Pulmonary artery endothelial cell (primary cell): Measurements from ENCODE around the gene DPP6. TPM values are rescaled to one million over a fixed set of nuclear protein-coding genes. Genes with fewer than 3 reads are reported as not detected.
"Not testable (repeated sequence)": the region's sequence is repeated elsewhere in the genome, so short reads cannot be mapped to it uniquely, and the experiment has no call there.

Experiments used
- DNase-seq: peaks from one replicate; pipeline ENCODE4 v3.0.0-alpha.2; 2011; ENCODE audit warnings: low read depth, low spot score
- total RNA-seq: library from RNA; depleted of rRNA; stranded (reverse); fragments of >200 nt; gene quantifications from 2 replicates; pipeline ENCODE4 v1.2.3, GENCODE V29; 2014

The DPP6 gene
- total RNA-seq, 1 donor from 2014 or later, result not detected

DNA sequence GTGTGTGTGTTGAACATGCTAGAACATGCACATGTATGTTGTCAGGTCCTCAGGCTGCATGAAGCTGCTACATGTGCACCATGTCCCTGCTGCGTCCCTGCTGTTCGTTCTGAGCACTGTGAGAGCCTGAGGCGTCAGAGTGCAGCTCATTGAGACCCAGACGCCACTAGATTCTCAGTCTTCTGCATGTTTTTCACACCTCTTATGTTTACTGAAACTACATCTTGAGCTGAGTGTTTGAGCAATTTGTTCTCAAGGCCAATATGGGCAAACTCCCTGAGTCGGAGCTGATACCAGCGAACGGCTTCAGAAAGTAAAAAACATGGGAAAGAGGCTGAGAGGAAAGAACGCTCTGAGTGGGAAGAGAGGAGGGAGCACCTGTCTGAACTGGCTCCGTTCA, 600.4 kb downstream of the DPP6 start:
- no peak for DNase-seq

- no peak for DNase-seq
Observed at GRCh38 chr7:154653281-154653680, 601.1 kb downstream of the DPP6 start.

- DNase-seq, result no peak
Observed at GRCh38 chr7:154656618-154657017, 604.4 kb downstream of the DPP6 start.

- no peak for DNase-seq
Observed at GRCh38 chr7:154666768-154667167, 614.6 kb downstream of the DPP6 start.

GRCh38 chr7:154672659-154673415, 620.6 kb downstream of the DPP6 start:
- no peak for DNase-seq

DNA sequence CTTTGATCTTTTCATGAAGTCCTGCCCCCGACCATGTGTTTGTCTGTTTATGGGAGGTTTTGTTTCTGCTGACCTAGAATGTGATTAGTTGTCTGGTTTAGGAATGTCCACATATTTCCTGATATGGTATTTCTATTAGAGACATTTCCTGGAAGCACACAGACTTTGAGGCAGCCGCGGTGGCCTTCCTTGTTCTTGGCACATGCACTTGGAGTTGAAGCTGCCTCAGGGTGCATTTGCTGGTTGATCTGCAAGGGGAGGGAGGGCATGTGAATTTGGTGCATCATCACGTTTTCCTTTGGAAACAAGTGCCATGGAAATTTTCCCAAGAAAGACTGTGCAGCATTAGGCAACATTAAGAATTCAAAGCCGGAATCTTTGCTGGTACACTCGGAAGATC, 622.0 kb downstream of the DPP6 start:
- no peak for DNase-seq

DNA sequence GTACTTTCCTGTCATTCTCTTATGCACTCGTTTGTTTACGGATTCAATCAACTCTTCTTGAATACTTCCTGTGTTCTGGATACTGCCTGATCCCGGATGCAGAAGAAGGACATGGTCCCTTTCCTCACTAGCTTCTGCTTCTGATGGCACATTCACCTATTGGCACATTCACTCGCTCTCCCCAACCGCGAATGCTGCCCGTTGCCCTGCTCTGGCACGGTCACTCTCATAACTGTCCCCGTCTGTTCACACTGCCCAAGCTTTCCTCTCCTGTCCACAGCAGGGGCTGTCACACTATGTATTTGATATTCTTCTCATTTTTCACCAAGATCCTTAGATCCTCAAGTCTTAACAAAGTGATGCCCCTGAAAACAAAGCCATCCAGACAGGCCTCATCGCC, 623.4 kb downstream of the DPP6 start:
- no peak for DNase-seq

DNA sequence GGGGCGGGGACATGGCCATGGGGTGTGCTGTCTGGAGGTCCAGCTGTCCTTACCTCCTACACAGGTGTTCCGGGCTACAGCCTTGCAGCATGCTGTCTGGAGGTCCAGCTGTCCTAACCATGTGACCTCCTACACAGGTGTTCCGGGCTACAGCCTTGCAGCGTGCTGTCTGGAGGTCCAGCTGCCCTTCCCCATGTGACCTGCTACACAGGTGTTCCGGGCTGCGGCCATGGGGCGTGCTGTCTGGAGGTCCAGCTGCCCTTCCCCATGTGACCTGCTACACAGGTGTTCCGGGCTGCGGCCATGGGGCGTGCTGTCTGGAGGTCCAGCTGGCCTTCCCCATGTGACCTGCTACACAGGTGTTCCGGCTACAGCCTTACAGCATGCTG, 623.8 kb downstream of the DPP6 start:
- not testable (repeated sequence) for DNase-seq

DNA sequence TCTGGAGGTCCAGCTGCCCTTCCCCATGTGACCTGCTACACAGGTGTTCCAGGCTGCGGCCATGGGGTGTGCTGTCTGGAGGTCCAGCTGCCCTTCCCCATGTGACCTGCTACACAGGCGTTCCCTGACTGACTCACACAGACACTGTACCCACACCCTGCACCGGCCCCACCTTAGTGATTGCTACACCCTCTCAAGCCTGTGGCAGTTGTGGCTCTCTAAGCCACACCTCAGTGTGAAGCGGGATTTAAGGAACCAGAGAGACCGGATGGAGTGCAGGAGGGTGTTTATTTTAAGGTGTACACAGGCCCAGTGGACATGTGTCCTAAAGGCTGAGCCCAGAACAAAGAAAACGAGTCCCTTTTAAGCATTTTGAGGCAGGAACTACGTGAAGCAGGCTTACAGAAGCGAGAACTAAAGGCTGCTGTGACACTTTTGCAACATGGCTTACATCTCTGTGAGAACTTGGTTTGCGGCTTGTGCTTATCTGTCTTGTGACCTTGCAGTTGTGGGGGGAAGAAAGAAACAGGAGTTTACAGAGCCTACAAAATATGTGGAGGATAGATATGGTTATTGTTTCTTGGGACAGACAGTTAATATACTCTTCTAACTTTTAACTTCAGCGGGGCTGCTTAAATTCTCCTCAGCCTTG, 624.4 kb downstream of the DPP6 start:
- no peak for DNase-seq

DNA sequence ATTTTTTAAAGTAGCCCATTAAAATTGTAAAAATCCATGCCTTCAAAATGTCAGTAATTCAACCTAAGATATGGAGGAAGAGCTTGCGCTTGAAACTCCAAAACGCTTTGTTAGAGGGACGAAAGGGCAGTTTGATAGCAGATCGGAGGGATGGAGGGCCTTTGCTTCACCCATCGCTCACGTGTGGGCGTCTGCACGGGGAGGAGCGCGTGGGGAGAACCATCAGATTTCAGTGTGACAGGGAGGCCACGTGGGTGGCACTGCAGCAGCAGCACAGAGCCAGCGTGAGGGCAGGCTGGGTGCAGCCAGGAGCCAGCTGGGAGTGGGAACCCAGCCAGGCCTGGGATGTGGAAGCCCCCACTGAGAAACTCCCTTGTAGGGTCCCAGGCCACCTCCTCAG, 625.3 kb downstream of the DPP6 start:
- DNase-seq, result no peak

- not testable (repeated sequence) for DNase-seq
Observed at GRCh38 chr7:154678001-154678550, 625.9 kb downstream of the DPP6 start.

GRCh38 chr7:154679379-154680053, 627.3 kb downstream of the DPP6 start:
- no peak for DNase-seq

DNA sequence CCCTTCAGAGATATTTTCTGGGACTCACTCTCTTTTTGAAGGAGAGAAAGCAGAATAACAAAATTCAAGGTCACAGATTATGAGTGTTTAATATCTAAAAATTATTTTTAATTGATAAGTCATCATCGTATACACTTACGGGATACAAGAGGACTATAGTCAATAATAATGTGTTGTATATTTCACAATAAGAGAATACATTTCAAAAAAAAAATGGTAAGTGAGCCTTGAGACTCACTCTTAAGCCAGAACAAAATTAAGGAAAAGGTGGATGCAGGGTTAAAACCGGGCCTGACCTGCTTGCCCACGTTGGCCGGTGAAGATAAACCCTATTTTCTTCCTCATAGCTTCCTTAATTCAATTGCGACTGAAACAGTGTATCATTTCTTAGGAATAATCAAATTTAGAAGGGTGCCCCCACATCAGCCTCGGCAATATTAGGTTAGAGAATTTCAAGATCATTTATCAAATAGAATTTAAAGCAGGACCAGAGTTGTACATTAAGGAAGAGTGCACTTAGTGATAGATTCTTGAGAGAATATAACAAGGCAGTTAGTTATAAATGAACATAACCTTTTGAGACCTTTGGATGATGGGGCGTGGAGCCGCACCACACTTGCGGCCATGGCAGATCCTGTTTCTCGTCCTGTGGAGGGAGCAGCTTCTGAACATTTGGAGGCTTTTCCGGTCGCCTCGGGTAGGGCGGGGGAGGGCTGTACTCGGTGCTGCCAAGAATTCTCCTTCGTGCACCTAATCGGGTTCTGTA, 628.9 kb downstream of the DPP6 start:
- DNase-seq, result no peak

- DNase-seq, result no peak
Observed at GRCh38 chr7:154682003-154682402, 629.8 kb downstream of the DPP6 start.

DNA sequence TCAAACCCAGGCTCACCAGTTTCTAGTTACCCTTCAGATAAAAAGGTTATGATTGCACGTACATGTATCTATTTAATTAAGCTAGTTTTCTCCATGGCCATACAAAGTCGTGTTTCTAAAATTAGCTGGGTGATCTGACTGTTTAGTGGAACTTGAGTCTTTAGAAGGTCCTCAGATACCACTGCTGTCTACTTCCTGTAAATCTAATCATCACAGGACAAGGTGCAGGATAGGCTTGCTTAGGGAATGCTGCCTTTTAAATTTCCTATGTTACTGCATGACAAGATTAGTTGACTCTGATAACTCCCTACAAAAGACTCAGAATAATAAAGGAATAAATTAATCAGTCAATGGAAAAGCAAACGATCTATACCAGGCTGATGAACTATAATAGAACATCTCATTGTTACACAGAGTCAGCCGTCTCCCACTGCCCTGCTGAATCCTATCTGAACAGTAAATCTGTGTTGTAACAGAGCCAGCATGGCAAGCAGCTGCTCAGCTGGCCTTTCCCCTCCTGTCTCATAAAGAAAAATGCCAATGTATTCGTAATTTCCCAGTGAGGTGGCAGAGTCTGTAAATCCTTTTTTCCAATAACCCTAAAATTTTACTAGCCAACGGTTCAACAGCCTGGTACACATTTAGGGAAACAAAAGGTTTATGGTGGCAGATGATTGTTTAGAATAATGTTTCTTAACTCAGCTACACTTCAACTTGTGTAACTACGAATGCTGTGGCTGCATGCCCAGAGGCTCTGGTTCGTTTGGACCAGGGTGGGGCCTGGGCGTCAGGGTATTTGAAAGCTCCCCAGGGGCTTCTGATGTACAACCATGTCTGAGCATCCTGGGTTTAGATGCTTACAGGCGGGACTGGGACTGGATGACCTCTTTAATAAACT, 632.7 kb downstream of the DPP6 start:
- DNase-seq, result no peak

GRCh38 chr7:154685564-154685901, 633.3 kb downstream of the DPP6 start:
- DNase-seq, result no peak

DNA sequence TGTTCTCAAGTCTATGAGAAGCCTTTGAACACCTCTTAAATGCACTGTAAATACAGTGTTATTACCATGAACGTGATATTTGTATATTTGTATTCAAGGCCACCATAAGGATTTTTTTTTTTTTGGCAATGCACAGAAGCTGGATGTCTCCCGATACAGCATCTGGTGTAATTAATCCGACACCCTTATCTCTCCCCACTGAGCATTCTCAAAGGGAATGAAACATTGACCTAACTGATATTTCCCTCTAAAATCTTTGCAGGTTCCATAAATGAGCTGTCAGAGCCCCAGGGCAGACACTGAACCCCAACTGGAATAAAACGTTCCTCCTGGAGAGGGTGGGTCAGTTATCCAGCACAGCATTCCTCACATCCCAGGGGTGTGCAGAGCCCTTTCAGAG, 634.1 kb downstream of the DPP6 start:
- no peak for DNase-seq

DNA sequence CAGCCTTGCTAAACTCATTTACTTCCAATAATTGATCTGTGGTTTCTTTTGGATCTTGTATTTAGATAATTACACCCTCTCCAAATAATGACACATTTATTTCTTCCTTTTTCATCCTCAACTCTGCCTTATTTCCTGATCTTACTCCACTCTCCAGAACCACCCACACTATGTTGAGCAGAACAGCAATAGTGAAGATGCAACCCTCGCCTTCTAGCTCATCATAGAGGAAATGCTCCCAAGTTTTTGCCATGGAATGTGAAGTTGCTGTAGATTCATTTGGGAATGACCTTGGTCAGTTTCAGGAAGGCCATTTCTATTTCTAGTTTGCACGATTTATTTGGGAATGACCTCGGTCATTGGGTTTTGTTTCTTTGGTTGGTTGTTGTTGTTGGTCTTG, 636.8 kb downstream of the DPP6 start:
- DNase-seq, result no peak

DNA sequence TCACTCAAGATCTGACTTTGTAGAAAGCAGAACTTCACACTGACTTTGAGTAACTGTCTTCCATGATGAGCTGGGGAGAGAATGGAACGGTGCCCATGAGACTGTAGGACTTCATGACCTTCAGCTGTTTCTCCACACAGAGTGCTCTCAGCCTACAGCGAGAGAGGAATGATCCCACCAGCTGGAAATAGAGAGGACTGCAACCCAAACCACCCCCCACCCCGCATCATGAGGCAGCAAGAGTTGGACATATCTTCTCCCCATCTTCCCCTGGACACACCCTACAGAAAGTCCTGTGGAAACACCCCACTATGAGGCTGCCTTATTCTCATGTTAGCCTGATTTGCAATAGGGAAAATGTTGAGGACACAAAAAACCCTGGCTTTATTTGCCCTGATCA, 638.2 kb downstream of the DPP6 start:
- no peak for DNase-seq

GRCh38 chr7:154693661-154694060, 641.5 kb downstream of the DPP6 start:
- no peak for DNase-seq

GRCh38 chr7:154695836-154696235, 643.6 kb downstream of the DPP6 start:
- no peak for DNase-seq
